Forelimb muscle (tissue), 1 donor: ENCODE measurements around the gene VANGL1. TPM values are rescaled to one million over a fixed set of nuclear protein-coding genes. Genes with fewer than 3 reads are reported as not detected.

Experiments
- DNase-seq: peaks from one replicate; pipeline ENCODE4 v3.0.0-alpha.2; 2013; ENCODE audit warnings: low read depth
- polyA plus RNA-seq: library from polyadenylated mRNA; unstranded; fragments of 120-200 nt; gene quantifications from one replicate; pipeline ENCODE4 v1.2.1, GENCODE V29; 2013; ENCODE audit not compliant: insufficient read length

Gene VANGL1
- polyA plus RNA-seq, 1 donor = 5.9 TPM

- DNase-seq = no peak
These were observed 1.9 kb downstream of the VANGL1 start for GRCh38 chr1:115643666-115644065.

DNA sequence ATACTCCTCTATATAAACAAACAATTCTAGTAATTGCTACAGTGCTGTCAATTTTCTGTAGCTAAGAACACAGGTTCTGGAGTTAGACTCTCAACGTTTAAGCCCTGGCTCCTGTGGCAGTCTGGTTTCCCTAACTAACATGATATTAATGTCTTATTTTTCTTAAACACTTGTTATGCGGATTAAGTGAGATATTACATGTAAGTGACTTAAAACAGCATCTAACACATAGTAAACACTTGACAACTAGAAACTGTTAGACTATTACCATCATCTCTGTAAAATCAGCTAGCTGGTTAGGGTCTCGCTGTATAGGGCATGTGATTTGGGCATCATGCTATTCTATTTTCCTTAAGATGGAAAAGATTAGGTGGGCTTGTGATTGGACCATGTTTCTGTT is 2.3 kb downstream of the VANGL1 start:
- DNase-seq = no peak

GRCh38 chr1:115647047-115647446 is 5.3 kb downstream of the VANGL1 start:
- DNase-seq = no peak

DNA sequence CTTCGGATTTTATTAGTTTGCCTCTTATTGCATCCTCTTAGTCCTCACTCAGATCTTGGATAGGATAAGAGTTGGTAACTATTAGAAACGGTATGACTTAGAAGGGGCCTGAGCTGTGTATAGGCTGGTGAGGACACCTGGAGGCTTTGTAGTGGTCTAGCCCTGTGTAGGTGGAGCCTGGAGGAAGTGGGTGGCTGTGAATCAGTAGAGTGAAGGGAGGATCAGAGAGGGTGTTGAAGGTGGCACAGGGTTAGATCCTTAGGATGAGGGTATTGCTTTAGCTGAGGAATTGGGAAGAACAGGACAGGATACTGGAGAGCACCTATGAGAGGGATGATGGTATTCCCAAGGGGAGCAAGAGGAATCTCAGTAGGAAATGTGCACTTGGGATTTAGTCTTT is 5.7 kb downstream of the VANGL1 start:
- DNase-seq = no peak

GRCh38 chr1:115647919-115648650 is 6.3 kb downstream of the VANGL1 start:
- DNase-seq = no peak

DNA sequence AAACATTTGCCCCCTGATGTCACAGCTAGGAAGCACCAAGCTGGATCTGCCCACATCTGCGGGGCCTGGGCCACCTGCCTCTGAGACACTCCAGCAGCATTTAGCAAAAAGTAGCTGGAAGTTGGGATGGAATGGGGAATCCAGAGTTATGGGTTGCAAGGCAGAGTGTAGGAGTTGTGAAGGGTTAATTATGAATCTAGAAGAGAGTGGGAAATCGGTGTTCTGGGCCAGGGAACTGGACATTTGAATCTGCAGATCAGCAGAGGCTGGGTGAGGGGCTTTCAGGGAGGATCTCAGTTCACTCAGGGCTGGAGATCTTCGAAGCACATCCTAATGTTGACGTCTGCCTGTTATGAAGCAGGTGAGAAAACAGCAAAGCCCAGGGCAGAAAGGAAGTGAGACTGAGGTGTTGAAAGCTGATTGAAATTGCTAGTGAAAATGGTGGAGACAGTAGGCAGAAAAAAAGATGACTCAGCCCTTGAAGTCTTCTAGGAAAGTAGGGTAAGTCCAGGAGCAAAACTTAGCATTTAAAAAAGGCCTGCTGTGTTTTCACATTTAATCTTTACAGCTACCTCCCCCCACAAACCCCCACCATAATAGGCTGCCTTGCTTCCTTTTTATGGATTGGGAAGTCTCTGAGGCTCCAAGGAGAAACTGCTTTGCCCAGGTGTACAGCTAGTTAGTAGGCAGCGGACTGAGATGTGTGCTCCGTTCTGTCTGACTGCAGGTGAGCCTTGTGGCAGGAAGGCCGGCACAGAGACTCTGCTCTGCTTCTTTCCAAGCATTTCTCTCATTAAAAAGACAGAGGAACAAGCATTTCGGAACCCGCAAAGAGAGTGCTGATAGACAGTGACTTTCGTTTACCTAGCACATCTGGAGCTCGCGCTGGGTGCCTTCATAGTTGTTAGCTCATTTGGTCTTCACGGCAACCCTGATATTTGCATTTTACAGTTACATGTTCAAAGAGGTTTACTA is 7.2 kb downstream of the VANGL1 start:
- DNase-seq = no peak

DNA sequence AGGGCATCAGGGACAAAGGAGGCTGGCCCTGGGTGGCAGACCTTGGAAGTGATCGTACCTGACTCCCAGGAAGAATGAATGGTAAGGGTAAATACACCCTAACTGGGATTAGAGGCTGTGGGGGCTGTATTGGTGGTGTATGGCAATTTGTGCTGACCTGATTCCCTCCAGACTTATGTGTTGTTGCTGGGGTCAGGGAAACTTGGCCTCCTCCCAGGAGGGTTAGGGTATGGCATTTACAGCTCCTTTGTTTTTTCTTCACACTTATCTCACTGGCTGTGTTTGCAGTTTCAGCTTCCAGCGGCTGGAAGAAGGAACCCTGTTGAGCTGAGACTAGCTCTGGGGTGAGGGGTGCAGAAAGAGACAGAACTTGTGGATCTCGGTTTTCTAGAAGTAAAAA is 8.2 kb downstream of the VANGL1 start:
- DNase-seq = no peak

DNA sequence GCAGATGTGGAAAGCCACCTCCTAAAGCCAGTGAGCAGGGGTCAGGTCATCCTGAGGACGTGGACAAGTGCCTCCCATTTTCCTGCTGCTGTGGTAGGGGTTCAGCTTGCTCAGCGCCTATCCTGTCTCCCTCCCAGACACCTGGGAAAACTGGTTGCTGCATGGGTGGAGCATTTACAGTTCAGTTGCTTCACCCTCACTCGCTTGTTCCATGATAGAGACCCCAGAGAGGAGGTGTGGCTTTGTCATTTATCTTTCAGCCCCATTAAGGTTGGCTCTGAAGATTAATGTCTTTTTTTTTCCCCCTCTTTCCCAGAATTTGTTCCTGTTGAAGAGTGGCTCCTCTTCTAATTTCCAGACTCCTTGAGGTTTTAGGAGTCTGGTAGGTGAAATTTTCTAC is 9.2 kb downstream of the VANGL1 start:
- no peak for DNase-seq

DNA sequence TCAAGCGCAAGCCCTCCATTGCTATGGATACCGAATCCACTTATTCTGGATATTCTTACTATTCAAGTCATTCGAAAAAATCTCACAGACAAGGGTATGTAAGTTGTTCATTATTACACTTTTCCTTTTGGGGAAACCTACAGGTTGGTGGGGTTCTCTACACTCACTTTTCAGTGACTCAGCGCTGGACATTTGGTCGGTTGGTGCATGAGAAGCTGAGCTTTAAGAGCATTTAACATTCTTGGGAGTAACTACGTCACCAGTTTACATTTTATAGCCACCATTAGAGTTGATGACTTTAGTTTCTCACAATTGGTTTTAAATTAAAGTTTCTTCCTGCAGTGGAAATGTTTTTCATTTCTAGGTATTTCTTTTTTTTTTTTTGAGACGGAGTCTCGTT is 9.6 kb downstream of the VANGL1 start:
- no peak for DNase-seq

DNA sequence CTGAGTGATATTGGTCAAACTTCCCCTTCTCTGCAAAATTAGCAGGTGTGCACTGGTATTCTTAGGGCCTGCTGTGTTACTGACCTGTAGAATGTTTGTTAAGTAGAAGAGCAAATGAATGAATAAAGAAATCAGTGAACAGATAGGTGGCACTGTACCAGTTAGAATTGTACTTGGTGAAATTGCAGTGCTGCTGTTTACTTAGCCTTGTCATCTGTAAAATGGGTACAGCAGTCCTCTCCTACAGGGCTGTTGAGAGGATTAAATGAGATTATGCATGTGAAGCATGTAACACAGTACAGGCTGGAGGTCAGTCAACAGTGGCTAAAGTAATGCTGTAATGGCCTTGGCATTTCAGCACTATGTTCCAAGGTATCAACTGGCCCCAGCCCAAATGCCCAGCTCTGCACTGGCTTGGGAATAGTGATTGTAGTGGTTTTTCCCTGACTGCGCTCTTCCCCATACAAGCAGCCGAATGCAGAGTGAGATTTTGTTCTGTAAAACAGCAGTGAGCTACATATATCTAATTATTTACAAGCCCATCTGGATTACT is 10.5 kb downstream of the VANGL1 start:
- DNase-seq = no peak

- DNase-seq = no peak
These were observed 12.4 kb downstream of the VANGL1 start for GRCh38 chr1:115654125-115654524.

GRCh38 chr1:115654663-115655305 is 13.0 kb downstream of the VANGL1 start:
- no peak for DNase-seq

DNA sequence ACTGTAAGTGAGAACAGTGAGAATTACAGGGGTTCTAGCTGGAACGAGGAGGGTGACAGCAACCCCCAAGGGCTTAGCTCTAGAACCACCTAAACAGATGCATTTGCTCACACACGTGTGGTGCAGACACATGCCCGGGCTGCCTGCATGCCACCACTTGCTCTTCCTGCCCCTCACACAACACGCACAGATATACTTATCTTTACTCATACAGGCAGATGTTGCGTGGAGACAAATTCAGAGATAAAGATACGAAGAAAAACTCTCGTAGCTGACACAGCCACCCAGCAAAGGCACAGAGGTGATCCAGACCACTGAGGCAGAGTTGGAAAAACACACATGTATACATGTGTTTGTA is 13.5 kb downstream of the VANGL1 start:
- DNase-seq = no peak

DNA sequence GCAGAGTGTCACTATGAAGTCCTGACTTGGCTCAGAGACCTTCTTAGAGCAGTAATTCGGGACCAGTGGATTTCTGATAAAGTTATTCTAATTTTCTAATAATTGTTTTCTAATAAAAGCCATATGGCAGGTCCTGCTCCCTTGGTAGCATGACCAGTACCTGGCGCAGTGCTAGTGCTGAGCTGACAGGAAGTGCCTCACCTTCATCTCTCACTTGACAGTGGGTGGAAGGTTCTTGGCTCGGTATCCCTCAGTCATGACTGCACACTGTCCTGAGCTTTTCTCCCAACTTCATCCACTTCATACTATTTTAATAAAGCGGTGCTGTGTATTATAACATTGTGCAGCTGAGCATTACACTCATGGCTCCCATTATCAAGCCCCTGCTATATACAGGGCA is 14.1 kb downstream of the VANGL1 start:
- DNase-seq = no peak

DNA sequence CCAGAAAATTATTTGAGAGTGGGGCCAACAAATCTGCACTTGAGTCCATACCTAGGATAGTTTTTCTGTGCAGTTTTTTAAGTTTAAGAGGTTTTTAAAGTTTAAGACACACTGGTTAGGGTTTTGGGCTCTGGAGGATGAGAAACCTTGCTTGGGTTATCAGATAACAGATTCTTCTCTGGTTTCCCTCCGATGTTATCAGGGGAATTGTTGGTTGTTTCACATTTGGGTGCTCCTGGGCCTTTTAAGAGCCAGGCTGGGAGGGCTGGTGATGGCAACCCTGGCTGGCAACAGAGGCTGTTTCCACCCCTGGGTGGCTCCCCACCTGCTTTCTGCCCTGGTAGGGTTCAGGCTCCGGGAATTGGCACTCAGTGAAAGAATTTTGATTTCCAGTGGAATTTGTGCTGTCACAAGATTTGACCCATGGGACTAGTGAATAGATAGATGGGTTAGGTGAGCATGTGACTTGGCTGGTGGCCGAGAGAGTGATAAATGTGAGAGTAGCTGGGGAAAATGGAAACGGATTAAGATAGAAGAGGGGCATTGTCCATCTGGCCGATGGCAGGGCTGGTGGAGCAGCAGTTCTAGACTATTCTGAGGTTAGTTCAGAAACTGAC is 14.8 kb downstream of the VANGL1 start:
- DNase-seq = no peak

DNA sequence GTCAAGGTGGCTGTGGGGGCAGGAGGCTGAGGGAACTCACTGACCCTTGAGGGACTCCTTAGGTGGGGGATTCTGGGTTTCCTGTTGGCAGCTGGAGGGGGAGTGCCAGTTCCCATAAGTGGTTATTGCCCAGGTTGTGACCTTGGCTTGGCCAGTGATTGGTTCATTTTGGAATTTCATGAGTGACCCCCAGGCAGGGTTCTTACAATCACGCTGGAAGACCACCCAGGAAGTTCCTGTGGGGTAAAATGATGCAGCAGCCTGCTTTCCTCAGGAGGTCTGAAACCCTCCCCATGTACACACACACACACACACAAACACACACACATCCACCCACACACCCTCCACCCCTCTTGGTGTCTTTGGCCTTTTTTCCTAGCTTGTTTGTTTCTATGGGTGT is 16.9 kb downstream of the VANGL1 start:
- no peak for DNase-seq

- DNase-seq = no peak
These were observed 18.4 kb downstream of the VANGL1 start for GRCh38 chr1:115660151-115660550.

DNA sequence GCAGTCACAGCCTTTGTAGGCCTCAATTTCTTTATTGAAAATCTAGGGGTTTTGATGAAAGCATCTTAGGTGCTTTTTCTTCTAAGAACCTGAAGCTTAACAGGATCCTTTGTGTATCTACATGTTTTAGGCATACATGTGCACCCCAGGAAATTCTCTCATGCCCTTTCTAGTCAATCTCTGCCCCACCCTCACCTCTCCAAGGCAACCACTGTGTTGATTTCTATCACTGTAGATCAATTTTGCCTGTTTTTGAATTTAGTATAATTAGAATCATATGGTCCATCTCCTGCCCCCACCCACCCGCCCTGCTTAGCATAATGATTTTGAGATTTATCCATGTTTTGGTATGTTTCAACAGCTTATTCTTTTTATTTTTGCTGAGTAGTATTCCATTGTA is 19.4 kb downstream of the VANGL1 start:
- DNase-seq = no peak

GRCh38 chr1:115665319-115666096 is 23.7 kb downstream of the VANGL1 start:
- no peak for DNase-seq

DNA sequence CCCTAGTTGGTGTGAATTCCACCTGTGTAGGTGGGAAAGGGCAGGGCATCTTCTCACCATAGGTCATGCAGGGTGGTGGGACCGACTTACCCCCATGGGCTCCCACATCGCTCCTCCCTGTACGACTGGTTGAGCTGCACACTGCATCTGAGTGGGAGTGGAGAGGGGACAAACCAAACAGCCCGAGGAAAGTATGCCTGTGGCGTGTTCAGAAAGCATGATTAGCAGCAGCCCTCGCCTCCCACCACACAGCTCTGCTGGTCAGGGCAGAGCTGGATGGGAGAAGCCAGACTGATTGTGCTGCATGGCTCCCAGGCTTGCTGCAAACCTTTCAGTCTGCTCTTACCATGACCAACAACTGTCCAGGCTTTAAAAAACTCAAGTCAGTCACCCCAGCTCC is 24.4 kb downstream of the VANGL1 start:
- no peak for DNase-seq

DNA sequence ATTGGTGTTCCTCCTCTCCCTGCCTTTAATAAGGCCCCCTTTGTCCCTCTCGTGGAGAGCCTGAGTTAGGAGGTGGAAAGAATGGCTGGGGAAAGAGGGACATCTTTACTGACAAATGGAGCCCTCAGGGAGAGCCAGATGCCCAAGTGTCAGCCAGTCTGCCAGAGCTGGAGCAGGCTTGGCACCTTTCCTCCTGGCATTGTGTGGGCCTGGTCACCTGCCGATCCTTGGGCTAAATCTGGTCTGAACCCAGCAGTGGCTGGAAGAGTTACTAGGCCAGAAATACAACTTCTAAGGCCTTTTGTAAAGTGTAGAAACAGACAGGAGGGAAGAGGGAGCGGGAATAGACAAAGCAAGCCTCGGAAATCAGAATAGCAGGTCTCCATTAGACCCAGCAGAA is 24.9 kb downstream of the VANGL1 start:
- no peak for DNase-seq
